Activated CD4-positive, alpha-beta T cell treated with anti-CD3 and anti-CD28 coated beads, Interleukin-2, Interleukin-4, amounts not matched to agents 100 ng/mL and 50 ng/mL, durations not matched to agents 16 hours and 8 hours (primary cell): ENCODE data around the gene ERCC6L.

ENCODE experiments used
- DNase-seq: peaks from one replicate; pipeline ENCODE4 v3.0.0-alpha.2; 2020; ENCODE audit warnings: low spot score

ERCC6L gene

DNA sequence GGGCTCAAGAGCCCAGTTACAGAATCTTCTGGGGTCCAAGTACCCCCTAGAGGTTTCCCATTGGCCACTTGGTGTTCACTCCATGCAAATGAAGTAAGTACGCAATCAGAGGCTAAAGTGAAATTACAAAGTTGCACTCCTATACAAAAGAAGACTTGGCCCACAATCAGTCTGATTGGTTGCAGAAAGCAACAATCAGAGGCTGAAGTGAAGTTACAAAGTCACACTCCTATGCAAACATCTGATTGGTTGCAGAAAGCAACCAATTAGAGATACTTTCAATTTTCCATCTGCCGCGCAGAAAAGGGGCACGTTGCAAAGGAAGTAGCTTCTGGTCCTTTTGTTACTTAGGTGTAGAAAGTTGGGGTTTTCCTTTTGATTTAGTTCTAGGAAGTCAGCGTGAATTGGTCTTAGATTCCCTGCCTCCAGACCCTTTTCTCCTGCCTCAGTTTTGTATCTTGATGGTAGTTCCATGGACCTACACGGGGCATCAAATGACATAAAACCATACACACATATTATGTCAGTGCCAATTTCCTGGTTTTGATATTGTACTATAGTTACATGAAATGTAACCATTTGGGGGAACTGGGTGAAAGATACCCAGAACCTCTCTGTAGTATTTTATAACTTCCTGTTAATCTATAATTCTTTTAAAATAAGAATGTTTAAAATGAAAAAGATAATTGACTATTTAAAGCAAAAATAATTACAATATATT is 69.7 kb downstream of the ERCC6L start:
- DNase-seq = peak; percentile 53

DNA sequence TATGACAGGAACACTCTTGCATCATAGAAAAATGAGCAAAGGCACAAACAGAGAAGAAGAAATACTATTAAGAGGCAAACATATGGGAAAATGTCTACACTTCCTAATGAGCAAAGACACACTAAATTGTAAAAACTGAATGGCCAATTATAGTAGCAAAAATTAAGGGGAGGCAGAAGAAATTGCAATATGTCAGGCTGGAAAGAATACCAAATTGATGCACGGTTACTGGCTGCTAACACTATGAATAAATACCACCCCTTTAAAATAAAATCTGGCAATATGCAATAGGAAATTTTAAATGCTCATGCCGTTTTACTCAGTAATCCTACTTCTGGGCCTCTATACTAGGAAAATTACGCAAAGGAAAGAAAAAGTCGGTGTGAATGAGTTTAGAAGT is 73.3 kb downstream of the ERCC6L start:
- no peak for DNase-seq

DNA sequence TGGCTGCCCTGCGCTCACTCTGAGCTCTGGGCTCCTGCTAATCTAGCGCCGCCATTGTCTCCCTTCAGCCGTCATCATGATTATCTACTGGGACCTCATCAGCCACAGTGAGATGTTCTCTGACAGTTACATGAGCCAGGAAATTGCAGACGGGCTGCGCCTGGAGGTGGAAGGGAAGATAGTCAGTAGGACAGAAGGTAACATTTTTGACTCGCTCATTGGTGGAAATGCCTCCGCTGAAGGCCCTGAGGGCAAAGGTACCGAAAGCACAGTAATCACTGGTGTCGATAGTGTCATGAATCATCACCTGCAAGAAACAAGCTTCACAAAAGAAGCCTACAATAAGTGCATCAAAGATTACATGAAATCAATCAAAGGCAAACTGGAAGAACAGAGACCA is 79.1 kb downstream of the ERCC6L start:
- no peak for DNase-seq

DNA sequence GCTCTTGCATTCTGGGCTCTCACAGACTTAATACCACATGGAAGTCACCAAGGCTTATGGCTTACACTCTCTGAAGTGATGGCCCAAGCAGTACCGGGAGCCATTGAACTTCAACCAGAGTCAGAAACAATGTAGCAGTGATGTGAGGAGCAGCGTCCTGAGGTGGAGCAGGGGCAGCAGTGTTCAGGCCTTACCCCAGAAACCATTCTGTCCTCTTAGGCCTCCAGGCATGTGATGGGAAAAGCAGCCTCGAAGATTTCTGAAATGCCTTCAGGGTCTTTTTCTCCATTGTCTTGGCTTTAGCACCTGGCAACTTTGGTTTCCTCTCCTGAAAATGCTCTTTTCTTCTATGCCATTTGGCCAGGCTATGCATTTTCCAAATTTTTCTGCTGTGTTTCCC is 80.1 kb downstream of the ERCC6L start:
- no peak for DNase-seq
